Measurements from ENCODE around the gene BANP.
"Not testable (repeated sequence)": the region's sequence is repeated elsewhere in the genome, so short reads cannot be mapped to it uniquely, and the experiment has no call there.

Gene BANP

DNA sequence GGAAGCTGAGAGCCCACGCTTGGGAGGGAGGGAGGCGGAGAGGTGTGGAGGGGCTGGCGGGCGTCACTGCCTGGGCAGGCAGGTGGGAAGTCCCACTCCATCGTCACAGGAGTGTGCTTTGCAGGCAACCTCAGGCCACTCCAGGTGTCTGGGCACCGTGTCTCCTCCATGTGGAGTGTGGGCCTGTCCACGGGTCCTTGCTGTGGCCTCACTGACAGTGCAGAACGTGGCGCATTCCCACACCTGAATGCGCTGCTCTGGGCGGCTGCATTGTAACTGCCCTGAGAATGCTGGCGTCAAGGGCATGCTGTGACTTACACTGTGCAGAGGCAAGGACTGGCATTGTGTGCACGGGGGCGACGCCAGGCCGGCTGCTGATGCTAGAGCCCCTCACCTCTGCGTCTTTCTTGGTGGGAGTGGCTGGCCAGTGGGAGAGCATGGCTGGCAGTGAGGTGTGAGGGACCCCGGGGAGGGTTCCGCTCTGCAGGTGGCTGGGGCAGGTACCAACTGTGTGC, 66.4 kb downstream of the BANP start:
- Histone ChIP-seq H3K56ac (ENCODE audit: low read length) (no peak overlapping the region), H2BK120ac (ENCODE audit: low read depth, low read length) (no peak overlapping the region), H2BK15ac (replicated peaks; ENCODE audit: low read depth) (no peak overlapping the region), H2AK5ac (ENCODE audit: low read length) (no peak overlapping the region), H3K4me2 (ENCODE audit: low read length) (no peak overlapping the region), H2BK5ac (ENCODE audit: low read length) (no peak overlapping the region), H3K4me1 (ENCODE audit: control insufficient read depth, low read depth, low read length) (no peaks in the 10 kb centered on the region), H3K36me3 (ENCODE audit: control insufficient read depth, insufficient read depth, low read length) (peaks cover 3% of the 10 kb centered on the region), H3K27me3 (ENCODE audit: insufficient read depth, low read length, poor library complexity) (no peaks in the 10 kb centered on the region), H3K18ac (ENCODE audit: low read length) (no peak overlapping the region), H3K4ac (ENCODE audit: low read depth, low read length) (no peak overlapping the region), H3K9ac (ENCODE audit: low read length) (no peak overlapping the region), H3K79me2 (ENCODE audit: control insufficient read depth, insufficient read depth, low read length) (no peaks in the 10 kb centered on the region), H4K8ac (ENCODE audit: low read depth, low read length) (no peak overlapping the region), H3K27ac (ENCODE audit: low read depth, low read length) (no peak overlapping the region), H3K4me3 (ENCODE audit: low read length) (no peak overlapping the region), H4K5ac (ENCODE audit: low read length) (no peak overlapping the region), H3K23ac (ENCODE audit: low read length) (no peak overlapping the region), H3K79me1 (ENCODE audit: low read length) (peaks cover 4% of the 10 kb centered on the region)
- no peak for DNase-seq
- no CpG with 5 or more reads among the region's 19 CpGs for WGBS (ENCODE audit: extremely low coverage, insufficient coverage, low lambda C conversion rate)

DNA sequence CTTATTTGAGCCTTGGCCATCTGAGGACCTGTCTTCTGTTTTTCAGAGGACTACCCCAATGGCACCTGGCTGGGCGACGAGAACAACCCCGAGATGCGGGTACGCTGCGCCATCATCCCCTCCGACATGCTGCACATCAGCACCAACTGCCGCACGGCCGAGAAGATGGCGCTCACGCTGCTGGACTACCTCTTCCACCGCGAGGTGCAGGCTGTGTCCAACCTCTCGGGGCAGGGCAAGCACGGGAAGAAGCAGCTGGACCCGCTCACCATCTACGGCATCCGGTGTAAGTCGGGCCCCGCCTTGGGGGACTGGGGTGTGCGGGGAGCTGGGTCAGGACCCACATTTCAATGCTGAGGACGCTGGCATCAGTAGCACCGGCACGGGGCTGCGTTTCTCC, 67.1 kb downstream of the BANP start:
- not testable (repeated sequence) for H3K56ac ChIP-seq (ENCODE audit: low read length); H4K5ac ChIP-seq (ENCODE audit: low read length); DNase-seq; H3K9ac ChIP-seq (ENCODE audit: low read length); H3K4me2 ChIP-seq (ENCODE audit: low read length); H3K36me3 ChIP-seq (ENCODE audit: control insufficient read depth, insufficient read depth, low read length); H3K4me3 ChIP-seq (ENCODE audit: low read length); H3K79me1 ChIP-seq (ENCODE audit: low read length); H2BK5ac ChIP-seq (ENCODE audit: low read length); H3K27me3 ChIP-seq (ENCODE audit: insufficient read depth, low read length, poor library complexity); H2BK15ac ChIP-seq (replicated peaks; ENCODE audit: low read depth); H2BK120ac ChIP-seq (ENCODE audit: low read depth, low read length); H3K4ac ChIP-seq (ENCODE audit: low read depth, low read length); H3K18ac ChIP-seq (ENCODE audit: low read length); H3K4me1 ChIP-seq (ENCODE audit: control insufficient read depth, low read depth, low read length); H4K8ac ChIP-seq (ENCODE audit: low read depth, low read length); H3K23ac ChIP-seq (ENCODE audit: low read length); H3K27ac ChIP-seq (ENCODE audit: low read depth, low read length); H2AK5ac ChIP-seq (ENCODE audit: low read length); H3K79me2 ChIP-seq (ENCODE audit: control insufficient read depth, insufficient read depth, low read length)
- WGBS (ENCODE audit: extremely low coverage, insufficient coverage, low lambda C conversion rate): no CpG with 5 or more reads among the region's 26 CpGs

DNA sequence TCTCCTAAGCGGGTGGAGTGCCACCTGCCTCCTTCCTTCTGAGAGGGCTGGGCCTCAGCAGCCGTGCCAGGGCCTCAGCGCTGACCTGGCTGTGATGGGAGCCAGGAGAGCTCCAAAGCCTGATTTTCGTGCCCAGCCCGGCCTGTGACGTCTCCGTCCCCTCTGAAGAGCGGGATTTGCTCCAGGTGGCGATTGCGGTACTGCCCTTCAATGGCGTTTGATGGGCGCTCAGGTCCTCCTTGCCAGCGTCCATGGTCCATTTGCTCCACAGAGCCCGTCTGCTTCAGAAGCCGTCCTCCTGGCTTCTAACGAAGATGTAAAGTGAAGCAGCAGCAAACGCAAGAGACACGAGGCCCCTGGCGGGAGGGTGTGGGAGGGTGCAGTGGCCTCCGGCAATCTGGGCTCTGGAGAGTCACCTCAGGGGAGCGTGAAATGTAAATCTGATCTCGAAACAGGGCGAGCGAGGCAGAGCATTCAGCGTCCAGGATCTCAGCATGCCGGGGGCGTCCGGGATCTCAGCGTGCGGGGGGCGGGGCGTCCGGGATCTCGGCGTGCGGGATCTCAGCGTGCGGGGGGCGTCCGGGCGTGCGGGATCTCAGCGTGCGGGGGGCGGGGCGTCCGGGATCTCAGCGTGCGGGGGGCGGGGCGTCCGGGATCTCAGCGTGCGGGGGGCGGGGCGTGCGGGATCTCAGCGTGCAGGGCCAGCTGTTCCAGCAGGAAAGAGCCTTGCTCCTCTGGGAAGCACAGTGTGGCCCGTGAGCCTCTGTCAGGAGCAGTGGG, 68.0 kb downstream of the BANP start:
- H3K23ac ChIP-seq (ENCODE audit: low read length); H3K79me1 ChIP-seq (ENCODE audit: low read length); H3K36me3 ChIP-seq (ENCODE audit: control insufficient read depth, insufficient read depth, low read length); H2AK5ac ChIP-seq (ENCODE audit: low read length); H2BK120ac ChIP-seq (ENCODE audit: low read depth, low read length); H4K8ac ChIP-seq (ENCODE audit: low read depth, low read length); H2BK5ac ChIP-seq (ENCODE audit: low read length); H3K27me3 ChIP-seq (ENCODE audit: insufficient read depth, low read length, poor library complexity); H3K27ac ChIP-seq (ENCODE audit: low read depth, low read length); H3K4me2 ChIP-seq (ENCODE audit: low read length); H3K56ac ChIP-seq (ENCODE audit: low read length); H3K4me1 ChIP-seq (ENCODE audit: control insufficient read depth, low read depth, low read length); H3K18ac ChIP-seq (ENCODE audit: low read length); H3K4ac ChIP-seq (ENCODE audit: low read depth, low read length); H3K4me3 ChIP-seq (ENCODE audit: low read length); H4K5ac ChIP-seq (ENCODE audit: low read length); H3K9ac ChIP-seq (ENCODE audit: low read length); H3K79me2 ChIP-seq (ENCODE audit: control insufficient read depth, insufficient read depth, low read length); H2BK15ac ChIP-seq (replicated peaks; ENCODE audit: low read depth): not testable (repeated sequence)
- peak; percentile 15 for DNase-seq
- no CpG with 5 or more reads among the region's 59 CpGs for WGBS (ENCODE audit: extremely low coverage, insufficient coverage, low lambda C conversion rate)

DNA sequence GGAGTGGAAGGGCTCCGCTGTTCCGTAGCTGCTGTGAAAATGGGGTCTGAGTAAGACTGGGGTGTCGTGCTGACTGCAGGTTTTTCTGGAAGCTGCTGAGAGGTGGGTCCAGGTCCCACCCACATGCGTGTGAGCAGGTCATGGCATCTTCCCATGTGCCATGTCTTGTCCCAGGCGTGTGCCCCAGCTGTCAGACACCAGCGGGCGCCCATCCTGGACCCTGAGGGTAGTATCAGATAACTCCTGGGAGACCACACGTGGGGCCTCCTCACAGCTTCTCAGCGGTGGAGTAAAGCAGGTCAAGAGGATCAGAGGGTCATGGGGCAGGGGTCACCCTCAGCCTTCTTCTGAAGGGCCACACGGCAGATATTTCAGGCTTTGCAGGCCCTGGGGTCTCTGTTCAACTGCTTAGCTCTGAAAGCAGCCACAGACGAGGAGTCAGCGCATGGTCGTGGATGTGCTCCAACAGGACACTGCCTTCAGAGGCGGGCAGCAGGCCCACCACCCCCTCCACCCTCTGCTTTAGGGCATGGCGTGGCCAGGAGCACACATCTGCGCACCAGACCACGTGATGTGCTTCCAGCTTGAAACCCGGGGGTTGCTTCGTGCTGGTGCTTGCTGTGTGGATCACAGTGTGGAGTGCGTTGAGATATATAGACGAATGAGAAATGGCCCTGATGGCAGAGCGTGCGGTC, 68.7 kb downstream of the BANP start:
- H3K9ac ChIP-seq (ENCODE audit: low read length): no peak overlapping the region
- DNase-seq: no peak
- H2AK5ac ChIP-seq (ENCODE audit: low read length): no peak overlapping the region
- no peak overlapping the region for H3K4ac ChIP-seq (ENCODE audit: low read depth, low read length)
- peaks cover 3% of the 10 kb centered on the region for H3K36me3 ChIP-seq (ENCODE audit: control insufficient read depth, insufficient read depth, low read length)
- H3K4me3 ChIP-seq (ENCODE audit: low read length): no peak overlapping the region
- H3K4me1 ChIP-seq (ENCODE audit: control insufficient read depth, low read depth, low read length): no peaks in the 10 kb centered on the region
- no peak overlapping the region for H3K27ac ChIP-seq (ENCODE audit: low read depth, low read length)
- H3K4me2 ChIP-seq (ENCODE audit: low read length): no peak overlapping the region
- H3K18ac ChIP-seq (ENCODE audit: low read length): no peak overlapping the region
- H4K8ac ChIP-seq (ENCODE audit: low read depth, low read length): no peak overlapping the region
- H2BK5ac ChIP-seq (ENCODE audit: low read length): no peak overlapping the region
- no CpG with 5 or more reads among the region's 23 CpGs for WGBS (ENCODE audit: extremely low coverage, insufficient coverage, low lambda C conversion rate)
- no peak overlapping the region for H2BK120ac ChIP-seq (ENCODE audit: low read depth, low read length)
- H3K27me3 ChIP-seq (ENCODE audit: insufficient read depth, low read length, poor library complexity): no peaks in the 10 kb centered on the region
- H3K79me1 ChIP-seq (ENCODE audit: low read length): peaks cover 4% of the 10 kb centered on the region
- no peak overlapping the region for H2BK15ac ChIP-seq (replicated peaks; ENCODE audit: low read depth)
- H3K23ac ChIP-seq (ENCODE audit: low read length): no peak overlapping the region
- no peak overlapping the region for H3K56ac ChIP-seq (ENCODE audit: low read length)
- no peaks in the 10 kb centered on the region for H3K79me2 ChIP-seq (ENCODE audit: control insufficient read depth, insufficient read depth, low read length)
- no peak overlapping the region for H4K5ac ChIP-seq (ENCODE audit: low read length)

DNA sequence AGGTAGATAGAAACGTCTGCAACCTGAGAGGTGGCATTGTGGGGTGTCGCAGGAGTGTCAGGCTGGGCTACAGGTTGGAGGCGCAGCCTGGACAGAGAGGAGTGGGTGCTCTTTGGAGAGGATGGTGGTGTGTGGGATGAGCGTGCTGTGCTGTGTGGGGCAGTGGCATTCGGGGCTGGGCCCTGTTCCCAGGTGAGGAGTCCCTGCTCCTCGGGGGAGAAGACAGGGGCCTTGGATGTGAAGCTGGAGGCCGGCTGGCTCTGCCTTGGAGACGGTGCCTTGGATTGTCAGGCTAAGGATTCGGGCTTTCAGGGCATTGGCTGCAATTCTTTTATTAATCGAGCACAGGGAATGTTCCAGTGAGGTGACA, 69.3 kb downstream of the BANP start:
- WGBS (ENCODE audit: extremely low coverage, insufficient coverage, low lambda C conversion rate): no CpG with 5 or more reads among the region's 10 CpGs
- no peak for DNase-seq
- Histone ChIP-seq H3K79me2 (ENCODE audit: control insufficient read depth, insufficient read depth, low read length) (no peaks in the 10 kb centered on the region), H3K9ac (ENCODE audit: low read length) (no peak overlapping the region), H4K5ac (ENCODE audit: low read length) (no peak overlapping the region), H3K27me3 (ENCODE audit: insufficient read depth, low read length, poor library complexity) (no peaks in the 10 kb centered on the region), H3K27ac (ENCODE audit: low read depth, low read length) (no peak overlapping the region), H4K8ac (ENCODE audit: low read depth, low read length) (no peak overlapping the region), H3K79me1 (ENCODE audit: low read length) (peaks cover 4% of the 10 kb centered on the region), H2BK120ac (ENCODE audit: low read depth, low read length) (no peak overlapping the region), H3K18ac (ENCODE audit: low read length) (no peak overlapping the region), H3K4me1 (ENCODE audit: control insufficient read depth, low read depth, low read length) (no peaks in the 10 kb centered on the region), H2AK5ac (ENCODE audit: low read length) (no peak overlapping the region), H3K4me2 (ENCODE audit: low read length) (no peak overlapping the region), H3K36me3 (ENCODE audit: control insufficient read depth, insufficient read depth, low read length) (peaks cover 3% of the 10 kb centered on the region), H3K4me3 (ENCODE audit: low read length) (no peak overlapping the region), H3K56ac (ENCODE audit: low read length) (no peak overlapping the region), H2BK15ac (replicated peaks; ENCODE audit: low read depth) (no peak overlapping the region), H3K23ac (ENCODE audit: low read length) (no peak overlapping the region), H2BK5ac (ENCODE audit: low read length) (no peak overlapping the region), H3K4ac (ENCODE audit: low read depth, low read length) (no peak overlapping the region)

Data from mesendoderm (in vitro differentiated cells).